Measurements from ENCODE around the gene MR1.

DNA sequence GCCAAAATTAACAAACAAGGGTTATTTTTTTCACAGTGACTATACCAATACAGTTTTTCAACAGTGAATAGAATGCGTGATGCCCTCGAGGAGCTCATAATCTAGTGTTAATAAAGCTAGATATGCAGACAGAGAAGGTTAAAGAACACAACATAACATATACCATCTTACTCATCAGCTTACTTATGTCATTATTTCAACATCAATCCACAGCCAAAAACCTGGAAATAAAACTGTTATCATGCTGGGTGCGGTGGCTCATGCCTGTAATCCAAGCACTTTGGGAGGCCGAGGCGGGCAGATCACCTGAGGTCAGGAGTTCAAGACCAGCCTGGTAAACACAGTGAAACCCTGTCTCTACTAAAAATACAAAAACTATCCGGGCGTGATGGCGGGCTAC is 17.2 kb upstream of the MR1 start:
- TF ChIP-seq, protein P1, sequence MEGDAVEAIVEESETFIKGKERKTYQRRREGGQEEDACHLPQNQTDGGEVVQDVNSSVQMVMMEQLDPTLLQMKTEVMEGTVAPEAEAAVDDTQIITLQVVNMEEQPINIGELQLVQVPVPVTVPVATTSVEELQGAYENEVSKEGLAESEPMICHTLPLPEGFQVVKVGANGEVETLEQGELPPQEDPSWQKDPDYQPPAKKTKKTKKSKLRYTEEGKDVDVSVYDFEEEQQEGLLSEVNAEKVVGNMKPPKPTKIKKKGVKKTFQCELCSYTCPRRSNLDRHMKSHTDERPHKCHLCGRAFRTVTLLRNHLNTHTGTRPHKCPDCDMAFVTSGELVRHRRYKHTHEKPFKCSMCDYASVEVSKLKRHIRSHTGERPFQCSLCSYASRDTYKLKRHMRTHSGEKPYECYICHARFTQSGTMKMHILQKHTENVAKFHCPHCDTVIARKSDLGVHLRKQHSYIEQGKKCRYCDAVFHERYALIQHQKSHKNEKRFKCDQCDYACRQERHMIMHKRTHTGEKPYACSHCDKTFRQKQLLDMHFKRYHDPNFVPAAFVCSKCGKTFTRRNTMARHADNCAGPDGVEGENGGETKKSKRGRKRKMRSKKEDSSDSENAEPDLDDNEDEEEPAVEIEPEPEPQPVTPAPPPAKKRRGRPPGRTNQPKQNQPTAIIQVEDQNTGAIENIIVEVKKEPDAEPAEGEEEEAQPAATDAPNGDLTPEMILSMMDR (IDR thresholded peaks at IDR 0.05): no peak
- TF ChIP-seq POLR2AphosphoS5 (IDR thresholded peaks at IDR 0.05): no peak

All from stomach (tissue), 4 donors.